Ramos (cell line): Measurements from ENCODE around the gene RIT2.
"Not testable (repeated sequence)": the region's sequence is repeated elsewhere in the genome, so short reads cannot be mapped to it uniquely, and the experiment has no call there.

Source experiments
- in situ Hi-C: fragments of 300-500 bp; cut with MboI; formaldehyde crosslinking; loops from one replicate; pipeline ENCODE4 v1.14.3; 2022; ENCODE audit warnings: low sequenced_read_pairs; ENCODE audit not compliant: unreplicated experiment

Gene RIT2

DNA sequence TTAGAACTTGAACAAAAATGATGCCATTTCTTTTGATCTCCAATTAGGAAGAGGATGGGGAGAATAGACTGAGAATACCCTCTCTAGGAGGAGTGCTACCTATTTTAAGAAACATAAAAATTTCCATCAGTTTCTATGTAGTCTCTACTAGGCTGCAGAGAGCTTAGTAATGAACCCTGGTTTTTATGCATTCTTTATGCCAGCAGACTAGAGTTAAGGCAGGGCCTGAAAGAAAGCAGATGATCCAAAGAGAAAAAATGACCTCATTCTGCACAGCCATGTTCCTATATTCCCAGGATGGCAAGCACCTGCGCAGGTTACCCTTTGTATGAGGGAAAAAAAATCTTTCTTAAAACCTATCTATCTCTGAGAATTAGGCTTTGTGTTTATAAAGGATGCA is 254.9 kb downstream of the RIT2 start:
- in situ Hi-C loops, result no loop called here

DNA sequence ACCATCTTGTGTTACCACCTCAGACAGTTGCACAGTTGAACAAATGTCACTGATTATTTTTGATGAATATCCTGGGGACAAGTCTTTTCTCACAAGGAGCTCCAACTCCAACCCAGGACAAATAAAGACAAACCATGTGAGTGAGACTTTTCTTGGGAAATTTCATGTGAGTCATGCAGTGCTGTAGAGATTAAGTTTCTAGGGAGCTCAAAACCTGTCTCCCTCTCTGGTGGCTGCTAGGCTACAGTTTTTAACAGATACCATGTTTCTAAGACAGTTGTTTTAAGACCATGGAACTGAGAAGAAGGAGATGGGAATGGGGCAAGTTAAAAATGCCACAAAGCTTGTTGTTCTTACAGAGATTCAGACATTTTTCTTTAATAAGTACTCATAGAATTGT is 255.5 kb downstream of the RIT2 start:
- in situ Hi-C loops, result no loop called here

DNA sequence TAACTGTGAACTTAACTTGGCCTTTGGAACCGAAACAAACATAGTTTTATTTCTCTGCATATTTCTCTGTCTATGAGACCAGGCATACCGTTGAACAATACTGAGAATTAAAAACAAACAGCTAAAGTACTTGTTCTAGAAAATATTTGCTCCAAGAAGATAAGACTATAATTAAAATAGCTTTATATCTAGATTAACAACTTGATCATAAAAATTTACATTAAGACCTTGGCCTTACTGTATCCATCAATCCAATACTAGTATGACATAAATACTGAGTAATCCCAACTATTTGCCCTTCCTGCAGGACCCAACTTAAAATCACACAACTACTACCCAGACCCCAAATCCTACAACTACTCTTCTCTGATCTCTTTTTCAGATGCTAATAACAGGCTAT is 260.9 kb downstream of the RIT2 start:
- in situ Hi-C loops, result no loop called here

DNA sequence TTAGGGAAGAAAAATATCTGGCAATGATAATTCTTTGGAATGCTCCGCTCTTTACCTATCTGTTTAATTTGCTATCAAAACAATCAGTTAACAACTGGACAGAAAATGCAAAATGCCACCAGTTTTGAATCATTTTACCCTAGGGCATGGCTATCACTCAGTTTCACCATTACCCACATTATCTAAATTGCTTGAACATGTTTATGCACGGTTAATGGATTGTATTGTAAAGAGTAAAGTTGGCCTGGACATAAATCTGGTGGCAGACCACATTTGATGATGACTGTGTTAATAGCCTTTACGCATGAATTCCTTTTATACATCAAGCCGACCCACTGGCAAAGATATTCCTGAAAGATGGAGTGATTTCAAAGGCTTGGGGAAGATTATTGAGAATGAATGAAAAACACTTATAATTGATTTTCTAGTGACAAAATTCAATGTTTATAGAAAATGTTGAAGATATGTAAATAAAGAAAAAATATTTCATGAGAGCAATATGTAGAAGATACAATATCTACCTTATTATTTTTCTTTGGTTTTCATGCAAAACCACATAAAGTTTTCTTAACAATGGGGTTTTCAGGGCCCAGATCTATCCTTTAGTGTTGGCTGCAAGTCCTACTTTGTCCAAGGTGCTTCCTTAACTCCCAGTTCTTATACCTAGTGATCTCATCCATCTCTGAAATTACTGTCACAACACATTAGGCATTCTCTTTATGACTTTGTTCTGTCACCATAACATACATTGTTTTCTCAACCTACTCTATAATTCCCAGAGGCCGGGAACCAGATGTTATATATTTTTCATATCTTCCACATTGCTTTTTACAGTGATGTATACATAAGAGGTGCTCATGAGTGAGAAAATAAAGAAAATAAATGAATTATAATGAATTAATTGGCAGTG is 265.1 kb downstream of the RIT2 start:
- in situ Hi-C loops, result no loop called here

DNA sequence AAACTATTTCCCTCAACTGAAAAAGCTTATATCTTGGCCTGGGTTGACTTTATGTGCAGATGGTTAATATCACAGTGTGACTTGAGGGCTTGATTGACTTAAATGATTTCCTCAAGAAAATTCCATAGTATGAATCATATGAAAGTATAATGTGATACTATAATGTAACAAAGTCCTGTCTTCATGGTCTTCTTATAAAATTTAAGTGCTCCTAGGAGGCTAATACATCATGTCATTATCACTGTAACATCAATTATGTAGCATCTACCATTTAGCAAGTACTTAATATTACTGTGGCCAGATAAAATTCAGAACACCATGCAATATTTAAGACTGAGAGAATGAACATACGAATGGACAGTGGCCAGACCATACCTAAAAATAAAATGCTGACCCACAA is 276.1 kb downstream of the RIT2 start:
- in situ Hi-C loops, result no loop called here

DNA sequence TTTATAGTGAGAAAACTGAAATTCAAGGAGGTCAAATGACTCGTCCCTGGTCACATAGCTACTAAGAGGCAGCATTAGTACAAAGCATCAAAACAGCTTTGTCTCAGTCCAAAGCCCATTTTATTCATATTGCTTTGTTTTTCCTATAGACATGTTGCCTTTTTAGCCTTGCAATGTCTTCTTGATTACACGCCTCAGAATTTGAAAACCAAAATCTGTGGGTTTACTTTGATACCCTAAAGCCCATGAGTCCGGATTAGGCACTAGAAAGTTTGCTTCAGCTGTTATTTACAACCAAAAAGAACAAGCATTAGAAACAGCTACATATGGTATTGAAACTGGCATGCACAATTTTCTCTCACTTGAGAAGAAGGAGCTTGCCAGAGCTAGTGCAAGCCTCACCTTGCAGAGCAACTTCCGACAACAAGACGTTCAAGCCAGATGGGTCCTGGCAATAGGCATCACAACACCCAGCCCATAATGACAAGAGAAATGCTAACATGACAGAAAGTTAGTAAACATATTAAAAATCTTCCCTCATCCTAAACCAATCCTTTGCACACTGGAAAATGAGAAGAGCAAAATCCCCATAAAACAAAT is 276.8 kb downstream of the RIT2 start:
- in situ Hi-C loops, result no loop called here

DNA sequence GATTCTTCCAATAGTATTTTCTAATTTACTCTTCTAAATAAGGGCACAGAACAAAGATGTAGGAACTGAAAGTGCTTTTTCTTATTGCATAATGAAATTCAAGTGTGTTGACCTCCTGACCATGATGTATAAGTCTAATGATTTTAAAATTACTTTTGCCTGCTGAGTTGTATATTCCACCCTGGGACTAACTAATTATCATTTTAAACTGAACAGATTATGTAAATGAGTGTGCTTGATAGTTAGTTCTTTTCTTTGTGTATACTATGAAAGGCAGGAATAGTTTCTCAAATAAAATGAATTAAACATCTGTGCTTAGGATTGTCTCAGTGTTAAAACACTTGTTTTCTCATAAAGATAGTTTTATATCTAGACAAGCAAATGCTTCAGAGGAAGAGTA is 284.5 kb downstream of the RIT2 start:
- in situ Hi-C loops, result no loop called here

DNA sequence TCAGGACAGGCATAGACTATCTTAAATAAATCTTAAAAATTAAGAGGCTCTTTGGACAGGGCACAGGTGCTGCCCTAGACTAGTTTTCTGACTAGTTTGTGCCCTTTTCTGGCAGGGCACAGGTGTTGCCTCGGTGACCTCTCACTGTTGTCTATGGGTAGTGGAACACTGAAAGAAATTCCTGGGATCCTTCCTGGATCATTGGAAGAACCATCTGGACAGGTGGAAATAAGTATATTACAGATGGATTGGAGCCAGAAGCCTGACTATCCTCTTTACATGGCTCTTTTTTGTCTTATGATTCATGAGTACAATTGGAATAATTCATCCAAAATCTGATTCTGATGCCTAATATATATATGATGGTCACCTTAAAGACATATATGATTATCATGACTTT is 286.6 kb downstream of the RIT2 start:
- in situ Hi-C loops, result no loop called here

DNA sequence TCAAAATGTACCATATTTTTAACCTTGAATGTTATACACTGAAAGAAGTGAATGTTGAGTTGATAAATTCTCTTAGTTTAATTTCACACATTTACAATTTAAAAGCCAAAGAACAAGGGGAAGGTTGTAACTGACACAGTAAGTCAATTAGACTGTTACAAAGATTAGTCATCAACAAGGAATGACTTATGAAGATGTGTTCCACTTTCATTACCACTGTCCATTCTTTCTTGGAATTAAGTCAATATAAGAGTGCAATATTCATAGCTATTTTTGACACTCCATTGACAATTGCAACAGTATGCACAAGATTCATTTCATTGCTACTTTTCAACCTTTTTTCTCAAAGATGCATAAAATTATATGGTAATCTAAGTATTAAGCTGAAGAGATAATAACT is 291.3 kb downstream of the RIT2 start:
- in situ Hi-C loops, result no loop called here

DNA sequence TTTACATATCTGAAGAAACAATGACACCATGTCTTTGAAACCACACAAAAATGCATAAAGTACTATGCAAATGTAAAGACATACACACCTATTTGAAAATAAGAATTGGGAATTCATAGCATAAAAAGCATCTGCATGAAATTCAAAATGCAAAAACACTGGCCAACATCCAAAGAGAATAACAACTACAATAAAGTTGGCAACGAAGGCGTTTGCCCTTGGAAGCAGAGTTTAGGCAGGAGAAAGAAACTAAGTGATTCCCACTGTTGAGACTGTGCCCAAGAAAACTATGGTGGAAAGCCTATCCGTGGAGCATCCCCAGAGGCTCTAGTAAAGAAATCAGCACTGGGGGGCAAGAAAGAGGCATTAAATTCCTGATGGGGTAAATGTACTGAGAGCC is 292.8 kb downstream of the RIT2 start:
- in situ Hi-C loops, result no loop called here

DNA sequence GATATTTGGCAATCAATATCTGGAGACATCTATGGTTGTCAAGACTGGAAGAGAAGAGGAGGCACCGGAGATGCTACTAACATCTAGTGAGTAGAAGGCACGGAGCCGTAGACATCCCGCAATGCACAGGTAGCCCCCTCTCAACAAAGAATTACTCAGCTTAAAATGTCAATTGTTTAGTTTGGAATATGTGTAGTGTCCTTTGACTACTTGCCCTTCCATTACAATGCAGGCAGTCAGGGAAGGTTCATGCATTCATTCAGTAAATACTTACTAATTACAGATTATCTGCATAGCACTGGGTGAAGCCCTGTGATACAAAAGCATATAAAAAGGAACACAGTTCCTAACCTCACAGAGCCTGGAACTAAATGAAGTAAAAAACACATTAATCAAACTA is 294.0 kb downstream of the RIT2 start:
- in situ Hi-C loops, result no loop called here

DNA sequence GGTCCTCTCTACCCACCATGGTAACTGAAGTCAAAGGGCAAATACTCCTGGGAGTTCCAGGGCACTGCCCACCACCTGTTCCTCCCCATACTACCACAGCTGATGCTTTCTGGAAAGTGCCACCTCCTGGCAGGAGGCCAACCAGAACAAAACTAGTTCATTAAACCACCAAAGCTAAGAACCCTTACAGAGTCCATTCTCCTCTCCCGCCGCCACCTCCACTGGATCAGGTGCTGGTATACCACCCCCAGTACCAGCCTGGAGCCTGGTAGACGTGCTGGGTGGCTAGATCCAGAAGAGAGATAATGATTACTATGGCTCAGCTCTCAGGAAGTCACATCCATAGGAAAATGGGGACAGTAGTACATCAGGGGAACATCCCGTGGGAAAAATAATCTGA is 300.9 kb downstream of the RIT2 start:
- in situ Hi-C loops, result no loop called here

DNA sequence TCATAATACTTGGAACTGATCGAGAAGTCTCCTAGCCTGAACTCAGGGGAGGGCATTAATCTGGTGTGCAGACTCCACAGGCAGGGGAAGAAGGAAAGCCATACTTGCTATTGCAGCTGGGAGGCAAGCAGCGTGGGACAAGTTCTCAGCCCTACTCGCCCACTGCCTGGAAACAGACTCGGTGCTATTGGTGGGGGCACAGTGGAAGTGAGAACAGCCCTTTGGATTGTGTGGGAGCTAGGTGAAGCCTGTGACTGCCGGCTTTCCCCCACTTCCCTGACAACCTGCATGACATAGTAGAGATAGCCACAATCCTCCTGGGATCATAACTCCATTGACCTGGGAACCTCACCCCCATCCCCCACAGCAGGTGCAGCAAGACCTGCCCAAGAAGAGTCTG is 301.3 kb downstream of the RIT2 start:
- in situ Hi-C loops, result no loop called here

DNA sequence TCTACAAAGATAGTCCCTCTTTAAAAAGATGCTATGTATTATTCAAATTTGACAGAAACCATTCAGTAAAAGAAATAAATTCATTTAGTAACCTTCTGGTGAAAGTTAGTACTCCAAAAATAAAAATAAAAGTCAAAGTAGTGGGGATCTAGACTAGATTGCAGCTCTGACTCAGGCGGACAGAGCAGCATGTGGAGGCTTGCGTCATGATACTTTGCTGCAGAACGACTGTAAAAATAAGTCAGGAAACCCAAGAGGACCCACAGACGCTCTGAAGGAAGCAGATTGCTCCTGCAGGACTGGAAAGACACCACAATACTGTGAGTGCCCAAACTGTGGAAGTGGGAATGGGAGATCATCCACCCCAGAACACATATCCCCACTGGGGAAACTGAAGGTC is 301.9 kb downstream of the RIT2 start:
- in situ Hi-C loops, result no loop called here

DNA sequence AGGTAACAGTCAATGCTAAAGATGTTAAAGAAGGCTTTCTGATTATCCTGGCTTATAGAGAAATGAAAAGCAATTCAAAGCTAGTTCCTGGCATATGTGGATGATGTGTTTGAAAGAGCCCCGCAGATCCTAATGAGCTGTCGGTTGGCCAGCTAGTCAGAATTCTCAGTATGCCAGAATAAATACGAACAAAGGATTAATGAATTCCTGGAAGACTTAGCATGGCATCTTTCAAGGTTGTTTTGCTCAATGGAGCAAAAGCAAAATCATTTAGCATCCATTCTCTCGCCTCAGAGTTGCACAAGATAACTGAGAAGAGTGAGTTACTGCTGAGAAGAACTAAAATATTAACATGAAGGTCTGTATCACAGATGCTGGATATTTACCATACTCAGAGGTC is 307.6 kb downstream of the RIT2 start:
- in situ Hi-C loops, result no loop called here

DNA sequence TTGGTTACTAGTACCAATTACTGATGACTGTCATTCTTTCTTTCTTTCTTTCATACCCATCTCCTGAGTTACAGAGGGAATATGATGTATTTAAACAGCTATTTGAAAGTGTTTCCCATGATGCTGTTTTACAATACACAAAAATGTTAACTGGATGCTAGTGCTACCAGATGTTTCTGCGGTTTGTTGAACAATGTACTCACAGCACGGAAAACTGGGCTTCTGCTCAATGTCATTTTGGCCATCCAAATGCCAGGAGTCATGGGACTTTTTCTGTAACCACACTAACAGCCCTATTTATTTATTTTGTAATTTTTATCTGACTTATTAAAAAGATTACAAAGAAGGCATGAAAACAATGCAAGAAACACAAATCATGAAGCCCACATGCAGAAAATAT is 313.8 kb downstream of the RIT2 start:
- in situ Hi-C loops, result no loop called here

DNA sequence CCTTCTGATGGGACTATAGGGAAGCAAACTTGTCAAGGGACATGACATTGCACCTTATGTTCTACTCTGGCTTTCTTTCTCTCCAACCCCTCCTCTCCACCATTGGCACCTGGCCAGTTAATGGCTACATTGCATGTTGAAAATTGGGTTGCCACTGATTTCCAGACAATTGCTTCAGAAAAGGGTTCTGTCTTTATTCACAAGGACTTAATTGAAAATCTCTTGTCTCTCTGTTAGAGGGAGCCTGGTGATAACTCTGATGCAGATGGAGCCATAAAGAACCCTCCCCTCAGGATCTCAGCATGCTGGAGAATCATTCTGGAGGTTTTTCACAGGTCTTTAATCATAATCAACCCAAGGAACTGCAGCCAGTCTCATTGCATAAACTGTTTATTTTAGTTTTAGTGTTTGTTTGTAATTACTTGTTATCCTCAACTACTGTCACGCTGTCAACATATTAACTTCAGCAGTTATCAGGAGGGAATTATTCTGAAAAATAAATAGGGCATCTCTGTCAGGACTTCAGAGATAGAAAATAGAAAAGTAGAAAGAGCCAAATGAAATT is 316.8 kb downstream of the RIT2 start:
- in situ Hi-C loops, result no loop called here

DNA sequence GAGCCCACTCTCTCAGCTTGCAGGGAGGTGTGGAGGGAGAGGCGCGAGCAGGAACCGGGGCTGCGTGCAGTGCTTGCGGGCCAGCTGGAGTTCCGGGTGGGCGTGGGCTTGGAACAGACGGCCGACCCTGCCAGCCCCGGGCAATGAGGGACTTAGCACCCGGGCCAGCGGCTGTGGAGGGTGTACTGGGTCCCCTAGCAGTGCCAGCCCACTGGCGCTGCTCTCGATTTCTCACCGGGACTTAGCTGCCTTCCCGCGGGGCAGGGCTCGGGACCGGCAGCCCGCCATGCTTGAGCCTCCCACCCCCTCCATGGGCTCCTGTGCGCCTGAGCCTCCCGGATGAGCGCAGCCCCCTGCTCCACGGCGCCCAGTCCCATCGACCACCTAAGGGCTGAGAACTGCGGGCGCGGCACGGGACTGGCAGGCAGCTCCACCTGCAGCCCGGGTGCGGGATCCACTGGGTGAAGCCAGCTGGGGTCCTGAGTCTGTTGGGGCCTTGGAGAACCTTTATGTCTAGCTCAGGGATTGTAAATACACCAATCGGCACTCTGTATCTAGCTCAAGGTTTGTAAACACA is 320.2 kb downstream of the RIT2 start:
- in situ Hi-C loops, result not testable (repeated sequence)

DNA sequence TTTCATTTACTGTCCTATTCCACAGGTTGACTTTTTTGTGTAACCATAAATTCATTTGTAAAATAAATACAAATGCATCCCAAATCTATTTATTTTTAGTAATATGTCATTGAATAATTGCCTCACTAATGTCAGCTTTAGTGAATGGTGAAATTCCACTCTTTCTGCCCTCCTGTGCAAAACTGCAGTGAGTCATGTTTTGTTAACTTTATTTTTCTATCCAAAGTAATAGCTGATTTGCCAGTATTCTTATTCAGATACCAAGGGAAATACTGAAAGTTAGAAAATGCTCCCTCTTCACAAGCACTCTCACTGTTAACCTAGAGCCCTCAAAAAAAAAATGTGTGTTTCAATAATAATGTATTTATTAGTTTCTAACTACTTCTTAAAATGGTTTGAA is 322.8 kb downstream of the RIT2 start:
- in situ Hi-C loops, result no loop called here

DNA sequence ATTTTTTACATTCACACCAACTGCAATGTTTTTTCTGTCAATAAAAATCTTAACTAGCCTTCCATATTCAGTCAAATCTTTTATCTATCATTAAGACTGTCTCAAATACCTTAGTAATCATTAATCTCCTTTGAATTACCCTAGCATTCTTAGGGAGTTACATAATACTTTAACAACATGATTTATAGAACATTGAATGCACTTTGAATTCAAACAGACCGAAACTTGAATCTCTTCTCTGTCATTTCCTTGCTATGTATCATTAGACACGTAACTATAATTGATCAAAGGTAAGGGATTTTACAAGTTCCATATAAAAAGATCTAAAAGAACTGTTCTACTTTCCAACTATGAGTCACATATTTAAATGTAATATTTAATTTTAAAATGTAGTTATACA is 330.9 kb downstream of the RIT2 start:
- in situ Hi-C loops, result no loop called here

DNA sequence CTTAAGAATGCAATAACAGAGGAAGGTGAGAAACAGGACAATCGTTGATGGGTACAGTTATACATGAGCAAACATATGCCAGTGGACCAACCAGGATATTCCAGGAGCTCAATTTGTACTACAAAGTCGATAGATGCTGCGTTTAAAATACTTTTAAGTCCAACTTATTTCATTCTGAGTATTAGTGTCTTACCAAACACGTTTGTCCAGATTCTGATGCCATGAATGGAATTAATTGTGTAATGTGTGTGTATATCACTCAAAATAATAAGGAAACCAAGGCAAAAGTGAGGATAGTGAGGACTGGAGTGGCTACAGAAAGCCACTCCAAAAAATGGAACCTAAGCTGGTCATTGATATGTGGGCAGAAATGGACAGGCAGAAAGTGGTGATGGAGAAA is 332.6 kb downstream of the RIT2 start:
- in situ Hi-C loops, result no loop called here
